ENCODE data around the gene UBASH3B. TPM values are rescaled to one million over a fixed set of nuclear protein-coding genes. Genes with fewer than 3 reads are reported as not detected.
A peak's percentile ranks its signal among the peaks of the same experiment; 100 is the strongest.

The UBASH3B gene
- total RNA-seq, 2 donors from 2014 or later: 3.4 to 3.5 TPM

DNA sequence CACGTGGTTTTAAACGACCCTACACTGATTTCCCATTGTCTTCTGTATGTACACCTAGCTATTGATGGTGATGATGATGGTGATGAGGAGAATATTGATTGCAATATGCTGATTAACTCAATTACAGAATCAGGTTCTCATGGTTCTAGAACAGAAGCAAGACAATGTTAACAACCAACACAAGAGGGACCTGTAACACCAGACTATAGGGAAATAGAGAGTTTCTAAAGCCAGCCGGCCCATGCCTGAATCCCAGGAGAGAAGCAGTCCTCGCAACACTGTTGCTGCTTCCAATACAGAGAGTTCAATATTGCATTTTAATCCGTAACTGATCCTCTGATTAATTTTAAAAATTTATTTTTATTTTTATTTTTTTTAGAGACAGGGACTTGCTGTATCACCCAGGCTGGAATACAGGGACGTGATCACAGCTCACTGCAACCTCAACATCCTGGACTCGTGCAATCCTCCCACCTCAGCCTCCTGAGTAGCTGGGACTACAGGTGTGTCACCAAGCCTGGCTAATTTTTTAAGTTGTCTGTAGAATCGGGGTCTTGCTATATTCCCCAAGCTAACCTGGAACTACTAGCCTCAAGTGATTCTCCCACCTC, 22.2 kb upstream of the UBASH3B start:
- no peaks in the 10 kb centered on the region for H3K36me3 Mint-ChIP-seq
- DNase-seq (ENCODE audit: low spot score): no peak

DNA sequence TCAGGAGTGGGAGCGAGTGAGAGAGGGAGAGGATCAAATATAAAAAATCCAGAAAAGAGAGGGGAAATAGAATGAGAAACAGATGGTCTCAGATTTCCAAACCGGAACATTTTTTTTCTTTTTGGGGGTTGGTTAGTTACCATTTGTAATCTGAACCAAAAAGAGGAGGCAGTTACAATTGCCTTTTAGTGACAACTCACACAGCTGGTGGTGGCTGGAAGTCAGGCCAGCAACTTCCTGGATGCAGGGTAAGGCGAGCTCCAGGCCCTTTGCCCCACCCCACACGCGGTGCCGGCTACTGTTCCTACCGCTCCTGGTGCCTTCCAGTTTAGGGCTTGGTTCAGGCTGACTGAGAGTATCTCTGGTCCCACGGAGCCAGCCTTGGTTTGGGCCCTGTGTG, 21.0 kb upstream of the UBASH3B start:
- no peaks in the 10 kb centered on the region for H3K36me3 Mint-ChIP-seq
- peaks cover 4 to 6% of the 10 kb centered on the region in 2 donors for H3K4me1 Mint-ChIP-seq (ENCODE audit: low read depth in 2 of 2)
- no peak overlapping the region for H3K4me3 Mint-ChIP-seq
- H3K27ac Mint-ChIP-seq: no peak overlapping the region
- no peak for DNase-seq (ENCODE audit: low spot score)
- ATAC-seq: no peak
- no peaks in the 10 kb centered on the region for H3K27me3 Mint-ChIP-seq
- H3K9me3 Mint-ChIP-seq: no peaks in the 10 kb centered on the region

More for the DNA sequence above, 22.2 kb upstream of the UBASH3B start:
- H3K9me3 Mint-ChIP-seq: no peaks in the 10 kb centered on the region
- no peak overlapping the region for H3K27ac Mint-ChIP-seq
- no peak for ATAC-seq
- peaks cover 4 to 10% of the 10 kb centered on the region in 2 donors for H3K4me1 Mint-ChIP-seq (ENCODE audit: low read depth in 2 of 2)
- H3K4me3 Mint-ChIP-seq: no peak overlapping the region
- H3K27me3 Mint-ChIP-seq: no peaks in the 10 kb centered on the region

DNA sequence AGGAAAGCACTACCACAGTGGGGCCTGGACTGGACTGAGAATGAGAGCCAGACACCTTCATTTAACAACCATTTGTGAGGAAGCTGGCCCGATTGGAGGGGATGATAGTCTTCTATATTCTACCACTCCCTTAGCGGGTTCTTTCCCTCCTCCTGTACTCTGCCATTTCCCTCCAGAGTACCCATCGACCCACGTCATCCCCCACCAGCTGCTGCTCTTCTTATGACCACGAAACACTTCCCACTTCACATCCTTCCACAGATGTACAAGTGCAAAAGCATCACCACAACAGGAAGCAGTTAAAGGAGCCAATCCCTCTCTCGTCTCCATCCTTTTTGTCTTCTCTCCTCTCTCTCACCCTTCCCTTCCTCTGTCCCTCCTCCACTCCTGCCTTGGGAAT, 18.0 kb upstream of the UBASH3B start:
- H3K27me3 Mint-ChIP-seq: no peaks in the 10 kb centered on the region
- H3K36me3 Mint-ChIP-seq: no peaks in the 10 kb centered on the region
- no peak for DNase-seq (ENCODE audit: low spot score)
- H3K9me3 Mint-ChIP-seq: no peaks in the 10 kb centered on the region
- ATAC-seq: peak; percentile 65 to 68
- peaks cover 4 to 6% of the 10 kb centered on the region in 2 donors for H3K4me1 Mint-ChIP-seq (ENCODE audit: low read depth in 2 of 2)
- peak overlapping the region in 1 of 2 donors; percentile 56 for H3K27ac Mint-ChIP-seq
- no peak overlapping the region for H3K4me3 Mint-ChIP-seq

DNA sequence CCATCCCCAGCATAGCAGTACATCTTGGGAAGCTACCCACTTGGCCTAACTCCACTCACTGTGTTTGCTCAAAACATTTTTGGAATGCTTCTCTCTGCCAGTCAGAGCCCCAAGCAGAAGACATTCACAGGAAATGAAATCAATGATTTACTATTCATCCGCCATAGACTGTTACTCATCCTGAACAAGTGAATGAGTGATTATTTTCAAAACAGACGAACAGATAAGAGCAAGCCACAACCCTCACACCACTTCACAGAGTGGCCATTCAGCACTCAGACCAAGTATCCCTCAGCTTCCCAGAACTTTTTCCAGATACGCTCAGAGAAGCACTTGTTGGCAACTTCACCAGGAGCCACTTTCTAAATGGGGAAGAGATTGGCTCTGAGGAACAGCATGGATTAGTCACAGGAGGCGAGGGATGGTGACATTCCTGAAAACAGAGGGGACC, 13.0 kb upstream of the UBASH3B start:
- peaks cover 4% of the 10 kb centered on the region in 2 donors for H3K4me1 Mint-ChIP-seq (ENCODE audit: low read depth in 2 of 2)
- H3K27ac Mint-ChIP-seq: no peak overlapping the region

DNA sequence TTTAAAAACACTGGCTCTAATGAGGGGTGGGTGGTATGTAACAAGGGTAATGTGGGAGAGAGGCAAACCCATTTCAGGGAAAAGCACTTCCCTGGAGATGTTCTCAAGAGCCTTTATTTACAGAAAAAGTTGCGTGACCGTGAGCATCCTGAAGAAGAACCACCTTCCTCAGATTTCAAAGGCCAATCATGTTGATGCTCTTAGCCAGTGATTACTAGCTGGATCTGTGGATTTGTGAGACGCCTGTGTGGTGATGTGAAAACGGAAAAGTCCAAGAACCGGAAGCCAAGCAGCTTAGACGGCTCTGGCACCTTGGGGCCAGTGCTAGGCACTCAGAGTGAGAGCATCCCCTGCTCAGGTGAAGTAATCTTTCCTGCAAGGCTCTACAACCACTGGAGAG, 12.6 kb upstream of the UBASH3B start:
- H3K36me3 Mint-ChIP-seq: no peaks in the 10 kb centered on the region
- H3K27ac Mint-ChIP-seq: no peak overlapping the region
- no peaks in the 10 kb centered on the region for H3K9me3 Mint-ChIP-seq
- ATAC-seq (no peak), DNase-seq (ENCODE audit: low spot score) (no peak)
- H3K4me1 Mint-ChIP-seq (ENCODE audit: low read depth in 2 of 2): no peaks in the 10 kb centered on the region
- H3K4me3 Mint-ChIP-seq: no peak overlapping the region
- peaks cover 0 to 2% of the 10 kb centered on the region in 2 donors for H3K27me3 Mint-ChIP-seq

More for the DNA sequence above, 13.0 kb upstream of the UBASH3B start:
- DNase-seq (ENCODE audit: low spot score) (no peak), ATAC-seq (no peak)
- no peaks in the 10 kb centered on the region for H3K9me3 Mint-ChIP-seq
- no peaks in the 10 kb centered on the region for H3K36me3 Mint-ChIP-seq
- H3K4me3 Mint-ChIP-seq: no peak overlapping the region
- peaks cover 0 to 2% of the 10 kb centered on the region in 2 donors for H3K27me3 Mint-ChIP-seq

DNA sequence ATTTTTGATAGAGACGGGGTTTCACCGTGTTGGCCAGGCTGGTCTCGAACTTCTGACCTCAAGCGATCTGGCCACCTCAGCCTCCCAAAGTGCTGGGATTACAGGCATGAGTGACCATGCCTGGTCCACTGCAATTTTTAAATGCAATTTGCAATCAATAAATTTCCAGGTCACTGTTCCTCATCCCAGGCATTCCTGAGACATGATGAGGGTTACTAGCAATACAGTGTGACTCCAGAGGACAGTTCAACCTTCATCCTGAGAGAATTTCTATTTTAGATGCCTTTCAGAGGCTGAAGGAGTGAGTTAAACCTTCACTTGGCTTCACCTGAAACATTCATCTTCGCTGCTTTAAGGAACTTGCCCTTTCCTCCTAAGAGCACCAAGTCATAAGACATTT, 9.7 kb upstream of the UBASH3B start:
- ATAC-seq (no peak), DNase-seq (ENCODE audit: low spot score) (no peak)
- no peak overlapping the region for H3K27ac Mint-ChIP-seq
- no peaks in the 10 kb centered on the region for H3K36me3 Mint-ChIP-seq
- peaks cover 5% of the 10 kb centered on the region in 2 donors for H3K4me1 Mint-ChIP-seq (ENCODE audit: low read depth in 2 of 2)
- H3K4me3 Mint-ChIP-seq: no peak overlapping the region
- H3K27me3 Mint-ChIP-seq: peaks cover 0 to 2% of the 10 kb centered on the region in 2 donors
- H3K9me3 Mint-ChIP-seq: no peaks in the 10 kb centered on the region

DNA sequence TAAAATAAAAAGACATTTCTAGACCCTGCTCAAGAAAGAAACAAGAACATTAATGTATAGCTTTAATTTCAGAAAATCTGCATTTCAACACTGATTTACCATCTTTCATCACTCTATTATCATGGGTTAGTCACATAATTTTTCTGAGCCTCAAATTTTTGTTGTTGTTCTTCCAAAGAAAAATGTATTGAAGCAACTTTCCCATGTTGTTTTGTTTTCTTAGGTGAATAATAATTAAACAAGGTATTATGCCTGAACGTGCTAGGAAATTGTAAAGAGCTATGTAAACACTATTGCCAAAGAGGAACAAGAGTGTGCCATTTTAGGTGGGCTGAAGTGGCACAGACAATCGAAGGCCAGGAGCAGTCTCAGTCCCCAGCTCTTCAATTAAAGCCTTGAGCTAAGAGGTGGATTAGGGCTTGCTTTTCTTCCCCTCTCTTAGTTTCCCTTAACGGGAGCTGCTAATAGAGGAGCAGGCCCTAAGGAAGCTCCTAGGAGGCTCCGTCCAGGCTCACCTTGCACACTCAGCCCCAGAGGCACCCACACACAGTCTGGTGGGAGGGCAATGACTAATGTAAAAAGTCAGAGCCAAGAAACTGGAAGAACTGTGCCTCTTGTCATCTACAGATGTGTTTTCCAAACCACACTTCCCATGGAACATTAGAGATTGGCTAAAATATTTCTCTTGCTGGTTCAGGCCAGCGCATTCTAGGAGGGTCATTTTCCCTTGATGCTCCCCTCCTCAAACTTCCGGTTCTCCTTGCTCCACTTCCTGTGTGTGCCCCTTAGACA, 8.8 kb upstream of the UBASH3B start:
- peaks cover 0 to 2% of the 10 kb centered on the region in 2 donors for H3K27me3 Mint-ChIP-seq
- DNase-seq (ENCODE audit: low spot score): no peak
- no peaks in the 10 kb centered on the region for H3K9me3 Mint-ChIP-seq
- H3K27ac Mint-ChIP-seq: no peak overlapping the region
- H3K4me1 Mint-ChIP-seq (ENCODE audit: low read depth in 2 of 2): peaks cover 5% of the 10 kb centered on the region in 2 donors
- H3K4me3 Mint-ChIP-seq: no peak overlapping the region
- ATAC-seq: no peak
- H3K36me3 Mint-ChIP-seq: no peaks in the 10 kb centered on the region

DNA sequence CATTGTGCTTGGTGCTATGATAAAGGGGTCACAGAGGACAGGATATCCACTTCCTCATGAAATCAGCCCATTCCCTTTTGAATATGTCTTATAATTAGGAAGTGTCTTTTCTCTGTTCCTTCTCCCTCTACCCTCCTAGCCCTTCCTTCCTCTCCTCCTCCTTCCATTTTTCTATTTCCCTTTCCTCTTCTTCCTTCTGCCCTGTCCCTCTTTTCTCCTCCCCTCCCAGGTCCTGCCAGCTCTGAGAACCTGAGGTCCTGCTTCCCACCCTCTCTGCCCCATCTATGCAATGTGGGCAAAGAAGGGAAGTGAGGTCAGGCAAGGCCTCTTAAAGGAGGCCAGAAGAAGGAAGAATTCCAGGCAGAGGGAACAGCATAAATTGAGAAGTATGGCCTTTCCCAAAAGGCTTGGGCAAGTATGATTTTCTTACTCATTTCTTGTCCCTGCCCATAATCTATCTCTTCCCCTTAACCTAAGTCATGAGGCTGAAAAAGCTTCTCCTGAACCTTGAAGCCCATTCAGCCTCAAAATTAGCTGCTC, 7.7 kb upstream of the UBASH3B start:
- Mint-ChIP-seq H3K9me3 (no peaks in the 10 kb centered on the region), H3K4me3 (no peak overlapping the region), H3K27ac (no peak overlapping the region), H3K27me3 (peaks cover 0 to 2% of the 10 kb centered on the region in 2 donors), H3K4me1 (ENCODE audit: low read depth in 2 of 2) (peaks cover 5% of the 10 kb centered on the region in 2 donors), H3K36me3 (no peaks in the 10 kb centered on the region)
- DNase-seq (ENCODE audit: low spot score) (no peak), ATAC-seq (no peak)

DNA sequence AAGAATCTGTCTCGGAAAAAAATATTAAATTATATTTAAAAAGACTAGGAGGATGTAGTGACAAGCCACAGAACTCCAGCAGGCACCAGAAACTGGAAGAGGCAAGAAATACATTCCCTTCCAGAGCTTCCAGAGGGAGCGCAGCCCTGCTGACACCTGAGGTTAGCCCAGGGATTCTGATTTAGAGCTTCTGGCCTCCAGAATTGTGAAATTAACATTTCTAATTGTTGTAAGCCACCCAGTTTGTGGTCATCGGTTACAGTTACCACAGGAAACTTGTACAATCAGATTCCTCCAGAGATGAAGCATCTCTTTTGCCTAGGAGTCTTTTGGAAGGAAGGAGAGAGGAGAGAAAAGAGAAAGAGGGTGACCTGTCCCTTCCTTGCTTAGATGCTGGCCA, 6.4 kb upstream of the UBASH3B start:
- peaks cover 5% of the 10 kb centered on the region in 2 donors for H3K4me1 Mint-ChIP-seq (ENCODE audit: low read depth in 2 of 2)

DNA sequence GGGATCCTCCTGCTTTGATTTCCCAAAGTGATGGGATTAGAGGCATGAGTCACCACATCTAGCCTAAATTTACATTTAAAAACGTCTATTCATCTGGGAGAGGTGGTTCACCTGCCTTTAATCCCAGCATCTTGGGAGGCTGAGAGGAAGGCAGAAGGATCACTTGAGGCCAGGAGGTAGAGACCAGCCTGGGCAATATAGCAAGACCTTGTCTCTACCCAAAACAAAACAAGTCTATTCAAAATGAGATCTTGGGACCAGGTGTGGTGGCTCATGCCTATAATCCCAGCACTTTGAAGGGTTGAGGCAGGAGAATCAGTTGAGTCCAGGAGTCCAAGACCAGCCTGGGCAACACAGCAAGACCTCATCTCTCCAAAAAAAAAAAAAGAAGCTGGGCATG, 4.9 kb upstream of the UBASH3B start:
- DNase-seq (ENCODE audit: low spot score): no peak
- H3K4me1 Mint-ChIP-seq (ENCODE audit: low read depth in 2 of 2): peaks cover 14% of the 10 kb centered on the region in 2 donors
- no peaks in the 10 kb centered on the region for H3K9me3 Mint-ChIP-seq
- H3K27me3 Mint-ChIP-seq: peaks cover 8 to 12% of the 10 kb centered on the region in 2 donors
- no peak overlapping the region for H3K4me3 Mint-ChIP-seq
- no peaks in the 10 kb centered on the region for H3K36me3 Mint-ChIP-seq
- ATAC-seq: no peak
- H3K27ac Mint-ChIP-seq: no peak overlapping the region

More for the DNA sequence above, 6.4 kb upstream of the UBASH3B start:
- no peaks in the 10 kb centered on the region for H3K36me3 Mint-ChIP-seq
- peaks cover 0 to 10% of the 10 kb centered on the region in 2 donors for H3K27me3 Mint-ChIP-seq
- H3K9me3 Mint-ChIP-seq: no peaks in the 10 kb centered on the region
- ATAC-seq: no peak
- no peak overlapping the region for H3K4me3 Mint-ChIP-seq
- no peak for DNase-seq (ENCODE audit: low spot score)
- no peak overlapping the region for H3K27ac Mint-ChIP-seq

DNA sequence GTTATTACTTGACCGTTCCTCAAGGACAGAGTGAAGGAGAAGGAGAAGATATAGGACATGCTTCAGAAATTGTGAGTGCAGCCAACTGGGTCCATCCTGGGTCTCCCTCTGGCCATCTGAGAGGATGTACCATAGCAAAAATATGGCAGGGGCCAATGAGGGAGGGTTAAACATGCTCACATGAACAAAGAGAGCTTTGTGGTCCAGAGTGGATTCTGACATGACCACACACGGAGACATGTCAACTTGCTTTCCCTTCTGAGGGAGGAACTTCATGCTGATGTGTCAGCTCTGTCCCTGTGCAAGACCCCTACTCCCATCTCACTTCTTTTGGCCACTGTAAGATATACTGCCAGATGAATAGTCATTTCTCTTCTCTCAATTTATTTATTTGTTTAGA, 3.0 kb upstream of the UBASH3B start:
- Mint-ChIP-seq H3K27me3 (peaks cover 8 to 10% of the 10 kb centered on the region in 2 donors), H3K9me3 (no peaks in the 10 kb centered on the region), H3K36me3 (no peaks in the 10 kb centered on the region), H3K4me3 (no peak overlapping the region), H3K4me1 (ENCODE audit: low read depth in 2 of 2) (peaks cover 14 to 18% of the 10 kb centered on the region in 2 donors), H3K27ac (no peak overlapping the region)
- ATAC-seq (no peak), DNase-seq (ENCODE audit: low spot score) (no peak)

DNA sequence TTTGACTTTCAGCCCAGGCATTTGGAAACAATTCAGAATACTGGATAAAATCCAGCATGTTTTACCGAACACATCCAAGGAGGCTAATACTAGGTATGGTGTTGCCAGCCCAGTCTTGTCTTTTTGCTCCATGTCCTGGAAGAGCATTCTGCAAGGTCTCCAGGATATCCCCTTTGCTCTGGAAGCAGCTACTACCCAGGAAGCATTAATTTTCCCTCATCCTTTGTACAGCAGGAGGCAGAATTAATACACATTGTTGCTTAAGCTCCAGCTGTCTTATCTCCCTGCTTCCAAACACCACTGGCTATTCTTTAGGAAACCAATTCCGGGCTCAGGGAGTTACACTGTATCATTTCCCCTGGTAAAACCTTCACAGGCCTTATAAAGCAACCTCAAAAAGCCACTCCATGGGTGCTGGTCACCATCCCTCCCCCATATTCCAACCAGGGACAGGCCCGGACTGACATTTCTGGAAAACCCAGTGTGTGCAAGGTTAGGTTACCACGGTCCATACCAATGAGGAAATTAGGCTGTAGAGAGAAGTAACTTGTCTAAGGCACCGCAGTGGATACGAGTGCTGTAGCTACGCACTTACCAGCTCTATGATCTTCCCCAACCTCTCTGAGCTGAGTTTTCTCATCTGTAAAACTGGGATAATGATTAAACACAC, 1.5 kb upstream of the UBASH3B start:
- H3K4me3 Mint-ChIP-seq: no peak overlapping the region
- H3K9me3 Mint-ChIP-seq: no peaks in the 10 kb centered on the region
- H3K27me3 Mint-ChIP-seq: peaks cover 8 to 10% of the 10 kb centered on the region in 2 donors
- ATAC-seq (no peak), DNase-seq (ENCODE audit: low spot score) (no peak)
- H3K36me3 Mint-ChIP-seq: no peaks in the 10 kb centered on the region
- peaks cover 22 to 25% of the 10 kb centered on the region in 2 donors for H3K4me1 Mint-ChIP-seq (ENCODE audit: low read depth in 2 of 2)
- H3K27ac Mint-ChIP-seq: no peak overlapping the region

DNA sequence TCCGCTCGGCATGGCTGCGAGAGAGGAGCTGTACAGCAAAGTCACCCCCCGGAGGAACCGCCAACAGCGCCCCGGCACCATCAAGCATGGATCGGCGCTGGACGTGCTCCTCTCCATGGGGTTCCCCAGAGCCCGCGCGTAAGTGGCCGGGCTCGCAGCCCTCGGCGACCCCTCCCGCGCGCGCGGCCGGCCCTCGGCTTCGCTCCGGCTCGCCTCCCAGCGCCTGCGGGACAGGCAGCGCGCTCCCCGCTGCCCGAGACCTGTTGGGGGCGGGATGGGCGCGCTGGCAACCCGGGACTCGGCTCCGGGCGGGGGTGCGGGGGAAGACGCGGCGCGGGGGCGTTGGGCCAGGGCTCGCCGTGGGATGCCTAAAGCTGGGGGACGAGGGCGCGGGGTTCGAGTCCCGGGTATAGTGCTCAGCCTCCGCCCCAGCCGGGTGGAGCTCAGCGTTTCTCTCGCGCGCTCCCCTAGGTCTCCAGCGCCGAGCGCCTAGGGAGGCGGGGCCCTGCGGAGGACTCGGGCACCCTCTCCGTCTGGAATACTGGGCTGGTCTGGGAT, 630 bp downstream of the UBASH3B start:
- Mint-ChIP-seq H3K27ac (peak overlapping the region in 1 of 2 donors; percentile 26), H3K4me1 (ENCODE audit: low read depth in 2 of 2) (peaks cover 20 to 30% of the 10 kb centered on the region in 2 donors)
- ATAC-seq: peak; percentile 61 to 78

More for the DNA sequence above, 630 bp downstream of the UBASH3B start:
- Mint-ChIP-seq H3K4me3 (peak overlapping the region; percentile 95), H3K9me3 (no peaks in the 10 kb centered on the region), H3K36me3 (no peaks in the 10 kb centered on the region), H3K27me3 (peaks cover 8 to 10% of the 10 kb centered on the region in 2 donors)
- no peak for DNase-seq (ENCODE audit: low spot score)

All from natural killer cell treated with Interleukin-12 subunit alpha and Interleukin-12 subunit beta and Interleukin-15 and Interleukin-18, amount 100 ng/mL, for 72 hours (primary cell).